DMS 273 treated with DMSO at 0.1 percent for 48 hours (cell line): Measurements from ENCODE around the gene EPN3.

Source experiments
- DNase-seq: peaks from one replicate; lab custom pipeline; 2025; lab: John Stamatoyannopoulos, UW

The EPN3 gene

DNA sequence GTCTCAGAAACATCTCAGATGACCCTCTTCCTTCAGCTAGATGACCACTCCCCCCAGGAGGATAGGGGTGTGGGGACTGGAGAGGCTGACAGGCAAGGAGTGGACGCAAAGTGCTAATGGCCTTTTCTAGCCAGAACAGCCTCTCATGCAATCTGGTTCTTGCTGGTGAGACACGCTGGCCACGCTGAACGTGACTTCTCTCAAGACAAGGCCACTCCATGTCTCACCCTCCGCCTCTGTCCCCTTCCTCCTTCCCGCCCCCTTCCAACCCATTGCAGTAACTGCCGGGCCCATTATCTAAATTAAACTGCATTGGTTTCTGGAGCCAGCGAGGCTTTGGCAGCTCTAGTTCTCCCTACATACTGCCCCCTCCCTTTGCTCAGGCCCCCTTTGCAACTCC, 37.5 kb downstream of the EPN3 start:
- no peak for DNase-seq

DNA sequence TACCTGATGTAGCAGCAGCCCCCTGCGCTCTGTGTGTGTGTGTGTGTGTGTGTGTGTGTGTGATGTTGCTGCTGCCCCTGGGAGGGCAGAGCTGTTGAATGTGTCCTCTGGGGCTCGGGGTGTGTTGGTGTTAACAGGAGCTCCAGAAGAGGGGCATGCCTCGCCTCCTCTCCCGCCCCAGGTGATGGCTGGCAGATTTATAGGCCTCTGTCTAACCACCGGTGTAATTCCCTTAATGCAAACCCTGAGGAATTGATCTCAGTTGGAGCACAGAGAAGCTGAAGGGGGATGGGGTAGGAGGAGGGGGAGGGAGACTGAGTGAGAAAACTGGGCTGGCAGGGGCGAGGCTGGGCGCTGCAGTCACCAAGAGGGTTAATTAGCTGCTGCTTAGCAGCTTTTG, 38.0 kb downstream of the EPN3 start:
- no peak for DNase-seq

DNA sequence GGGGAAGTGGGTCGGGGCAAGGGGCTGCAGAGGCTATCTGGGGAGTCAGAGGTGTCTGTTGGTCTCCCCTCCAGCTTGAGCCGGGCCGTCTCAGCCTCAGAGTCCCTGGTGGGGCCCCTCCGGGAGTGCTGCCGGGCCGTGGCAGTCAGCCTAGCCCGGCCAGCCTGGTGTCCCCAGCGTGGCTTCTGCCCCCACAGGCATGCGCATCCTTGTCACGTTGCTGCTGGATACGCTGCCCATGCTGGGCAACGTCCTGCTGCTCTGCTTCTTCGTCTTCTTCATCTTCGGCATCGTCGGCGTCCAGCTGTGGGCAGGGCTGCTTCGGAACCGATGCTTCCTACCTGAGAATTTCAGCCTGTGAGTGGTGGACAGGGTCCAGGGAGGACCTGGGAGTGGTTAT, 39.1 kb downstream of the EPN3 start:
- no peak for DNase-seq

DNA sequence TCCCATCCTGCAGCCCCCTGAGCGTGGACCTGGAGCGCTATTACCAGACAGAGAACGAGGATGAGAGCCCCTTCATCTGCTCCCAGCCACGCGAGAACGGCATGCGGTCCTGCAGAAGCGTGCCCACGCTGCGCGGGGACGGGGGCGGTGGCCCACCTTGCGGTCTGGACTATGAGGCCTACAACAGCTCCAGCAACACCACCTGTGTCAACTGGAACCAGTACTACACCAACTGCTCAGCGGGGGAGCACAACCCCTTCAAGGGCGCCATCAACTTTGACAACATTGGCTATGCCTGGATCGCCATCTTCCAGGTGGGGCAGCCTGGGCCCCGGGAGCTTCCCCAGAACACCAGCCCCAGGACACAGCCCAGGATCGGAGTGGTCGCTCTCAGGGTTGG, 40.0 kb downstream of the EPN3 start:
- DNase-seq = no peak

DNA sequence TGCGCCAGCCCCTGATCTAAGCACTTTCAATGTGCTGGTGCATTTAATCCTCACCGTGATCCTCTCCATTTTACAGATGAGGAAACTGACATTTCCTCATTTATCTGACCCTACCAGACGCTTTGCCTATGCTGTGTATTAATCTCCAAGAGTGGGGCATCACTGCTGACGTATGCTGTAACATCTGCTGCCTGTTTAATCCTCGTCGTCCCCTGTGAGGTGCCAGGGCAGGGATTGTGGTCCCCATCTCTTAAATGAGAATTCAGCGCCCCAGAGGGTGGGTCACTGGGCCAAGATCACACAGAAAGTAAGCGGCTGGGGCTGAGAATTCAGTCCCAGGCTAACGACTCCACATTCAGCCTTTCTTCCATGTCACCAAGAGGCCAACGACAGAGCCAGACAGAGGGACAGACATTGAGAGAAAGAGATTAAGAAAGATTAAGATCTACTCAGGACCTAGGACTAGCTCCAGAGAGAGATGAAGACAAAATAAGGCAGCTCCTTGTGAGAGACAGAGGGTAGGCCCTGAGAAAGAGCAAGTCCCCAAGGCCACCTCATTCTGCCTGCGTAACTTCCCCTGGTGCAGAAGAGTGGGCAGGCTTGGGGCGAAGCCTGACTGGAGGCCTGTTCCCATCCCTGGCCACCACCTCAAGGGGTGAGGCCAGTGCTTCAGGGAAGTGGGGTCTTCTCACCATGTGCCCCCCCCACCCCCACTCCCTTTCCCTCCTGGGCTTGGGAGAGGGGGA, 41.5 kb downstream of the EPN3 start:
- DNase-seq = no peak

DNA sequence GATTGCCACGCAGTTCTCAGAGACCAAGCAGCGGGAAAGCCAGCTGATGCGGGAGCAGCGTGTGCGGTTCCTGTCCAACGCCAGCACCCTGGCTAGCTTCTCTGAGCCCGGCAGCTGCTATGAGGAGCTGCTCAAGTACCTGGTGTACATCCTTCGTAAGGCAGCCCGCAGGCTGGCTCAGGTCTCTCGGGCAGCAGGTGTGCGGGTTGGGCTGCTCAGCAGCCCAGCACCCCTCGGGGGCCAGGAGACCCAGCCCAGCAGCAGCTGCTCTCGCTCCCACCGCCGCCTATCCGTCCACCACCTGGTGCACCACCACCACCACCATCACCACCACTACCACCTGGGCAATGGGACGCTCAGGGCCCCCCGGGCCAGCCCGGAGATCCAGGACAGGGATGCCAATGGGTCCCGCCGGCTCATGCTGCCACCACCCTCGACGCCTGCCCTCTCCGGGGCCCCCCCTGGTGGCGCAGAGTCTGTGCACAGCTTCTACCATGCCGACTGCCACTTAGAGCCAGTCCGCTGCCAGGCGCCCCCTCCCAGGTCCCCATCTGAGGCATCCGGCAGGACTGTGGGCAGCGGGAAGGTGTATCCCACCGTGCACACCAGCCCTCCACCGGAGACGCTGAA, 43.2 kb downstream of the EPN3 start:
- no peak for DNase-seq

DNA sequence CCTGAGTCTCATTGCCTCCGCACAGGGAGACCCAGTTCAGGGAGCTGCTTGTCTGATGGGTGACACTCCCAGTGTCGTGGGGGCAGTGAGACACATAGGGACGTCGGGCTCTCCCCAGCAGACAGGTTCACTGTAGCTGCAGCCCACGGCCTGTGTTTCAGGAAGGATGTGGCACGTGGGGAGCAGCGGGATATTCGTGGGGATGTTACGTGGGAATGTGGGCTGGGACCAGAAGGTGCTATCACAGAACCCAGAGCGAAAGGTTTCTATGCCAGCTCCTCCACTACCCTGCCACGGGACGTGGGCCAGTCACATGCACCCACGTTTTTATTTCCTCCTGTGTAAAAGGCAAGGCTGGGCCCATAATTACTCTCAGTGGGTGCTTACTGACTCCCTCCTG, 44.3 kb downstream of the EPN3 start:
- DNase-seq = no peak

DNA sequence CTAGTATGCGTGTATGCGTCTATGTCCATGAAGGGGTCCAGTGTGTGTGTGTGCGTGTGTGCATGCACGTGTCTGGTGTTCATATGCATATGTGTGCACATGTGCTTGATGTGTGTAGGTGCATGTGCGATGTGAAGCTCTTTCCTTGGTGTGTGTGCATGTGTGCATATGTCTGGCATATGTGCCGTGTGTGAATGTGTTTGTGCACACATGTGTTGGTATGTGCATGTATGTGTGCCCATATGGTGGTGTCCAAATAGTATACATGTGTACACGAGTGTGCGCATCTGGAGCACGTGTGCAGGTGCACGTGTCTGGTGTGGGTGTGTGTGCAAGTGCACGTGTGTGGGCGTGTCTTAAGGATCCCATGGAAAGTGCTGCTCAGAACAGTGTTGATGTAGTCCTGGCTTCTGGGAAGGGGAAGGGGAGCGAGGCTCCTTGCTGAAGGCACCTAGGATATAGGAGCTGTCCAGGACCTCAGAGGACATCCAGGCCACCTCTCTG, 45.0 kb downstream of the EPN3 start:
- no peak for DNase-seq

DNA sequence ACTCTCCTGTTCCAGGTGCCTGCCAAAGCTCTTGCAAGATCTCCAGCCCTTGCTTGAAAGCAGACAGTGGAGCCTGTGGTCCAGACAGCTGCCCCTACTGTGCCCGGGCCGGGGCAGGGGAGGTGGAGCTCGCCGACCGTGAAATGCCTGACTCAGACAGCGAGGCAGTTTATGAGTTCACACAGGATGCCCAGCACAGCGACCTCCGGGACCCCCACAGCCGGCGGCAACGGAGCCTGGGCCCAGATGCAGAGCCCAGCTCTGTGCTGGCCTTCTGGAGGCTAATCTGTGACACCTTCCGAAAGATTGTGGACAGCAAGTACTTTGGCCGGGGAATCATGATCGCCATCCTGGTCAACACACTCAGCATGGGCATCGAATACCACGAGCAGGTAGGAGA, 45.6 kb downstream of the EPN3 start:
- no peak for DNase-seq

DNA sequence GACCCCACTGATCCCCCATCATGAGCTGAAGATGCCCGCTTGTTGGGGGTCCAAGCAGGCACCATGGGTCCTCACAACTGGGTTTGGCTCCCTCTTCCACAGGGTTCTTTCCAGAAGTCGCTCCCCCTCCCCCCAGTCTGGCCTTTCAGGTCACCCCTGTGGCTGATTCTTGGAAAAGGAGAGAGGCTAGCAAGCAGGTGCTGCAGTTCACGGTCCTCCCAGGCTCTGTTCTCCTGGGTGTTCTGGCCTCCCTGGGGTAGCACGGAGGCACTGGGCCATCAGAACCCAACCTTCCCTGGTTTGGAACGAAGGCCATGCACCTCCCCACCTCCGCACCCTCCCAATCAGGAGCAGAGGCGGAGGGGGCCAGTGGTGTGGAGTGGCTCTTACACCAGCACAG, 46.9 kb downstream of the EPN3 start:
- DNase-seq = no peak

DNA sequence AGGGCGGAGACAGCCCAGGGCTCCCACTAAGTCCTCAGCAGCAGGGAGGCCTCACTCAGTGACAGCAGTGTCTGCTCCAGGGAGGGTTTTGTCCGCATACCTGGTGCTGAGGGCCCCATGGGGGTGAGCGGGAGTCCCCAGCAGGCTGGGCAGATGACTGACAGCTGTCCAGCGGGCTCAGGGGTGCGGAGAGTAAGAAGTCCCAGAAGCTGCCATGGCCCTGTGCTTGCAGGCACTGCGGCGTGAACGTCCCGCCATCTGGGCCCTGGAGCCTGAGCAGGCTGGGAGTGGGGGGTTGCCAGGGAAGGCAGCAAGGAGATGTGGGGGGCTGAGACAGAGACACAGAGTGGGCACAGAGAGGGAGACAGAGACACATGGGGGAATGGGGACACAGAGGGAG, 48.1 kb downstream of the EPN3 start:
- DNase-seq = no peak

DNA sequence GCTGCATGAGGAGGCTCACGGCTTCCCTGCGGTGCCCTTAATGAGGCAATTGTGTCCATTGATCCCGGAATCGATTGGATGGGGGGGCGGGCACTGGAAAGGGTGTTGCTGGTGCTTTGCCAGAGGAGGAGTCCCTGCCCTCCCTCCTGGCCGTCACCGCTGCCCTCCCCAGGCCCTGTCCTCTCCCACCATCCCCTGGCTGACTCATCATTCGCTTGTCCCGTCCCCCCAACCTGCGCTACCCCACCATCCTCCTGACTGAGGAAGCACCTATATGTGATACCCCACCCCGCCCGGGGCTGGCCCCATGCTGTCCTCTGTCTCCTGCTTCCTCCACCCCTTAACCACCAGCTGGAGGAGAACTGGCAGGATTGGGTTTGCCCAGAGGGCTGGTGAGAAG, 48.8 kb downstream of the EPN3 start:
- DNase-seq = no peak

DNA sequence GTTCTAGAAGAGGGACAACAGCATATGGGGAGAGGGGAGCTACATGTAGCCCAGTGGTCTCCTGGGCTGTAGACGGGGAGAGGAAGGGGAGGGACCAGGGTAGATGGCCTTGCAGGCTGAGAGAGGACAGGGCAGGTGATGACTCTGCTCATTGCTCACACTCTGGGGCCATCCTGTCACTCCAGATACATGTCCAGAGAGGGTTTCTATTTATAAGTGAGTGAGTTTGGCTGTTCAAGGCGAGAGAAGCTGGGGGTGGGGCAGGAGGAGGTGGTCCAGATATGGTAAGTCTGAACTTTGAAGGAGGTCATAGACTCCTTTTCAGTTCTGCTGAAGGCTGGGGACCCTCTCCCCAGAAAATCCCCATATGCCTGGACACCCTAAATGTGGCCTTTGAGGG, 50.2 kb downstream of the EPN3 start:
- DNase-seq = no peak

DNA sequence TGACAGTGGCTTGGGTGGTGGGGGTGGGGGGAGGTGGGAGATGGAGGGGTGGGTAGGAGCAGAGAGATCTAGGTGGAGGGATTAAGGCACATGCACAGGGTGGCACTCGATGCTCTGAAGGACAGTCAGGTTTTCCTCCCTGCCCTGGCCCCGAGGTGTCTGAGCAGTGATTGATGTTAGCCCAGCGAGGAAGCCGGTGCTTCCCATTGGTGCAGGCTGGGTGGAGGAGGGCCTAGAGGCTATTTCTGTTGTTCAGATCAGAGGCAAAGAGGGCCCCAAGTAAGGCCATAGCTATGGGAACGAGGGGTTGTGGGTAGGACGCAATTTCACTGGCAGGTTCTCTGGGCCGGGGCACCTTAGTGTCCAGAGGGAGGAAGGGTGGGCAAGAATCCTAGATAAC, 51.1 kb downstream of the EPN3 start:
- DNase-seq = no peak

DNA sequence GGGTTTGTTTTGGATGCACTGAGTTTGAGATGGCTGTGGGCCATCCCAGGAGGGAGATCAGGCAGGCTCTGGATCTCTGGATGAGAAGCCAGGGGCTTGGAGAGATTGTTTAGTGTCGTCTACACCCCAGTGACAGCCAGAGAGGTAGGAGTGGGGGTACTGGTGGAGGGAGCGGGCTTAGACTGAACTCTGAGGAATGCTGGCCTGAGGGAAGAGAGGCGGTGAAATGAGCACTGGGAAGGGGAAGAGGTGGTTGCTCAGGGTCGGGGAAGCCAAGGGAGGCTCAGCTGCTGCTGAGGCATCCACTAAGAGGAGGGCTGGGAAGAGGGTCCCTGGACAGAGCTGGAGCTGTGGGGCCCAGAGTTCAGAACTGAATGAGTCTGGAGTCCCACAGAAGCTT, 51.6 kb downstream of the EPN3 start:
- no peak for DNase-seq

DNA sequence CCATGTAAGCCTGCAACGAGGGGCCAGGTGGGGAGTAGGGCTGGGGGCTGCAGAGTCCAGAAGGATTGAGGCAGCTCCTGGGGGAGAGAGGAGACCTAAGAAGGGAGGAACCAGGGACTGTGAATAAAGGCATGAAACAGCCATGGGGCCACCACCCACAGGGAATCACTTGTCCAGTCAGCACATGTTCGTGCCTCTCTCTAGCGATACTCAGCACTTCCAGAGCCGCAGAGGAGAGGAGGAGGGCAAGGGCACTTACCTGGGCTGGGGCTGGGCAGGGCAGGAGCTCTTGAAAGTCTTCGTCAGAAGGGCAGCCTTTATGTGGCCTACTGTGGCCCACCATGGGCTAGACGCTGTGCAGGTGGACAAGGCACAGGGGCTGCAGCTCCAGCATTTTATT, 52.2 kb downstream of the EPN3 start:
- no peak for DNase-seq

DNA sequence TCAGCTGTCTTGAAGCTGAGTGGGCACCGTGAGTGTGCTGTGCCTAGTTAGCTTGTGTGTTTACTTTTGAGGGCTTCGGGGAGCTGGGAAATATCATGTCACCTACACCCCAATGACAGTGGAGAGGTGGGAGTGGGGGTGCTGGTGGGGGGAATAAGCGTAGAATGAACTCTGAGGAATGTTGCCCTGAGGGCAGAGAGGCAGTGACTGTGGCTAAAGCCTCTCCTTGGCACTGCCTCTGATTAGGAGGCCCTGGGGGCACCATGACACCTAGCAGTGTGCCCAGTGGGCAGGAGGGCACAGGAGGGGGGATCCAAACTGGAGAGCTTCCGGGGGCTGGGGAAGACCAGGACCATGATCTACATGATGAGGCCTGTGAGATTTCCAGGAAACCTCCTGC, 52.8 kb downstream of the EPN3 start:
- DNase-seq = no peak

DNA sequence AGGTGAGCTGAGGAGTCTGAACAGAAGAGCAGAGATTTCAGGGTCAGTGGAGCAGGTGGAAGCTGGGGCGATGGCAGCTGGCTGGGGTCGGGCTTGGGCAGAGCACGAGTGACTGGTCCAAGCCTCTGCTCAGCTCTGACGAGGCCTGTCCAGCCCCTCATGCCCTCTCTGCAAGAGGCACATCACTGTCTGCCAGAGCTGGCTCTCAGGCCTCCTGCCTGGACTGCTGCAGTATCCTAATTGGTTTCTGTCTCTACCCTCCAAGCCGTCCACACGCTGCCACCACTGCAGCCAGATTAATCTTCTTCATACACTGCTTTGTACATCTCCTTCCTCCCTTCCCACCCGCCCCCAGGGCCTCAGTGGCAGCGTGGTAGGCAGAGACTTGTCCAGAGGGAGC, 53.4 kb downstream of the EPN3 start:
- no peak for DNase-seq

DNA sequence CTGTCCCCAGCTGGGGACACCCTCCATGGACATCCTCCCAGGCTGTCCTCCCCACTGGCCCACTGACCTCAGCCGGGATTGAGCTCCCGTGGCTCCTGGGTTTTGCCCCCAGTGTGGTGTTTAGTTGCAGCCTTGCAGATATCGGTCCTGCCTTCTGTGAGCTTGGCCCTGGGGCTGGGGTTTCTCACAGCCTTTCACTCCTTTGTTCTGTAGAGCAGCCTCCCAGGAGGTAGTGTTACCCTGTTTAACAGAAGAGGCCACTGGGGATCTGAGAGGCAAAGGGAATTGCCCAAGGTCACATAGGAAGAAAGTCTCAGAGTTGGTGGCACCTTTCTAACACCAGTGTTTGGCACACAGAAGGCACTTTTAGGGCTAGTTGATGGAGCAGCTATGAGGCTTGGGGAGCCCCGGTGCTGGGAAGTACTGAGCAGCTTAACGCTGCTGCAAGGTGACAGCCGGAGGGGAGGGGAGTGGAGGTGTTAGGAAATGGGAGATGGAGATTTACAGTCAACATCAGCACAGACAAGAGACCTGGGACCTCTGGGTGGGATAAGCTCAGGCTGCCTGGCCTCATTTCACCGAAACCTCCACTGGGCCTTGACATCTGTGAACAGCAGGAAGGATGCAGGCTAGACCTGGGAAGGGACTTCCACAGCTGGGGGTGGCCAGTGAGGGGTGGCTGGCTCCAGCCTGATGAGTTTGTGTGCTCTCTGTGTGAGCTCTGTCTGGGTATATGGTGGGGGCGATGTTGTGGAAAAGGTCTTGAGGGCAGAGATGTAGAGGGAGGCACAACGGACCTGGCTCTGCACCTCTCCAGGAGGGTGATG, 54.1 kb downstream of the EPN3 start:
- DNase-seq = no peak

DNA sequence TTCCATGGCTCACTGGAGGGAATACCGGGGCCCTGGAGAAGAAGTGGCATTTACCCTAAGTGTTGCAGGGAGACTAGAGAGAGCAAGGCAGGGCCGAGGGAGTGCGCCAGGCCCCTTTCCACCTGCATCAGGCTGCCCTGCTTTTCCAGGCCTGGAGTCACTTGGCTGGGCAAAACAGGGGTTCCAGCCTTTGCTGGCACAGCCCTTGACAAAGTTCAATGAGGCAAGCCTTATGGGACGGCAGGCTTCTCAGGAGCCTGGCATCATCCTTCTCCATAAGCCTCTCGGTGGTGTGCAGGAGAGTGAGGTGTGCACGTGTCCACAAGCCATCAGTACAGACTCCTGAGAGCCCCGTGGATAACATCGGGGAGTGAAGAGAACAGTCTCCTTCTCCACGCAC, 55.0 kb downstream of the EPN3 start:
- no peak for DNase-seq

DNA sequence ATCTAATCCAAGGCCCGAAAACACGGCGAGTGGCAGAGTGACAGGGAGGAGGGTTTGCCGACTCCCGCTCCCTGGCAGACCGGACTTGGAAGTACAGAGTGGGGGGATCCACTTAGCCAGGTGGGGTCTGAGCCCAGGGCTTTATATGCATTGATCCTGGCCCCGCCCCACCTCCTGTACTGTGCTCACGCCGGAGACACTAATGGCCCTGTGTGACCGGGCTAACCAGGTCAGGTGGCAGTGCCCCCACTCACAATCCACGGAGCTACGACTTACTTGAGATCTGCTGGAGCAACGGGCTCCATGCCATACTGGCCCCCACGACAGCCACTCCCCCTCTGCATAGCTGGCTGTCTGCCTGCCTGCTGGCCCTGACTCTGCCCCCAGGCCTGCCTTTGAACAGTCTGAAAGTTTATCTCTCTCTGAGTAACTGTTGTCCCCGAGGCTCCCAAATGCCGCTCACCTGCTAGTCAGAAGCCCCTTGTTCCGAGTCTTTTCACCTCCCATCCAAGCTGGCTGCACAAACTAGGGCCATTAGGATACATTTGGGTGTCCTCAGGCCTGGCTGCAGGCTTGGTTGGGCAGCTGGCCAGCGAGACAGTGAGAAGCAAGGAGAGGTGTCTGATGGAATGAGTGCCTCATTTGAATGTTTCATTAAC, 56.0 kb downstream of the EPN3 start:
- DNase-seq = no peak

DNA sequence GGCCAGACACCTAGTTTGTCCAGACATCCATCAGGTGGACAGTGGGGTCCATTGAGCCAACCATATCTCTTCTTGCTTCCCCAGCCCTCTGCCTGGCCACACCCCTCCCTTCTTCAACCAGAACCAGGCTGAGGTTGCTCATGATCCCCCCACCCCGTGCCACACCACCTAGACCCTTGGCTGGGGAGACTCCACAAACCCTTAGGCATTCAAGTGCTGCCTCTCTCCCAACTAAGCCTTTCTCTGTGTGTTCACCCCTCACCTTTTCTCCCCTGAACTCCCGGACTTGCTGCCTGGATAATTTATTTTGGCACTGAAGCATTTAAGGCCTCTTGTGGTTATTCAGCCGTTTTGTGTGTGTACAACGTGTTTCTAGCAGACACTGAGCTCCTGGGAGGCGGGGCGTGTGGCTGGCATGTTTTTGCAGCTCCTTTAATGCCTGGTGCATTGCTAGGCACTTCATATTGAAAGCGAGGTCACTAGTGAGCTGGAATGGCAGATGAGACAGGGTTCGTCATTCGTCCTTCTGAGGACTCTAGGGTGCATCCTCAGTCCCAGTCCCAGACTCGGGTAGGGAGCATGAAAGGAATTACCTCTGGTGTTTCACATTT, 56.7 kb downstream of the EPN3 start:
- no peak for DNase-seq
